HUDEP-2 (cell line): ENCODE results near the gene SPDYE16.
"Not testable (repeated sequence)": the region's sequence is repeated elsewhere in the genome, so short reads cannot be mapped to it uniquely, and the experiment has no call there.

Experiments used
- DNase-seq, 76 experiments: peaks; one replicate each; lab custom pipeline; 2025; ENCODE audit not compliant: unreplicated experiment in 76 of 76; lab: John Stamatoyannopoulos, UW

The SPDYE16 gene

GRCh38 chr7:76505168-76506080 lies 37.7 kb downstream of the SPDYE16 start:
- DNase-seq, result no peak

- DNase-seq, result not testable (repeated sequence)
These were observed 38.5 kb downstream of the SPDYE16 start for GRCh38 chr7:76504351-76505167.

- DNase-seq, result not testable (repeated sequence)
These were observed 39.9 kb downstream of the SPDYE16 start for GRCh38 chr7:76503244-76503643.

- not testable (repeated sequence) for DNase-seq
These were observed 40.3 kb downstream of the SPDYE16 start for GRCh38 chr7:76502836-76503235.

GRCh38 chr7:76502224-76502623 lies 40.9 kb downstream of the SPDYE16 start:
- DNase-seq, result not testable (repeated sequence)

GRCh38 chr7:76499924-76500241 lies 43.2 kb downstream of the SPDYE16 start:
- not testable (repeated sequence) for DNase-seq

GRCh38 chr7:76499201-76499923 lies 43.7 kb downstream of the SPDYE16 start:
- not testable (repeated sequence) for DNase-seq

- DNase-seq, result not testable (repeated sequence)
These were observed 44.4 kb downstream of the SPDYE16 start for GRCh38 chr7:76498583-76499200.

- not testable (repeated sequence) for DNase-seq
These were observed 45.0 kb downstream of the SPDYE16 start for GRCh38 chr7:76497918-76498582.

GRCh38 chr7:76495717-76496116 lies 47.4 kb downstream of the SPDYE16 start:
- not testable (repeated sequence) for DNase-seq

GRCh38 chr7:76492139-76492538 lies 51.0 kb downstream of the SPDYE16 start:
- DNase-seq, result not testable (repeated sequence)

- DNase-seq, result not testable (repeated sequence)
These were observed 55.1 kb downstream of the SPDYE16 start for GRCh38 chr7:76487969-76488368.

- DNase-seq, result not testable (repeated sequence)
These were observed 56.5 kb downstream of the SPDYE16 start for GRCh38 chr7:76486618-76487017.

- DNase-seq, result not testable (repeated sequence)
These were observed 57.1 kb downstream of the SPDYE16 start for GRCh38 chr7:76485822-76486610.

- DNase-seq, result not testable (repeated sequence)
These were observed 58.6 kb downstream of the SPDYE16 start for GRCh38 chr7:76484456-76484855.

- not testable (repeated sequence) for DNase-seq
These were observed 60.0 kb downstream of the SPDYE16 start for GRCh38 chr7:76483081-76483480.

- DNase-seq, result not testable (repeated sequence)
These were observed 60.4 kb downstream of the SPDYE16 start for GRCh38 chr7:76482660-76483059.
